Measurements from ENCODE around the gene KEAP1.
"Not testable (repeated sequence)": the region's sequence is repeated elsewhere in the genome, so short reads cannot be mapped to it uniquely, and the experiment has no call there.

The KEAP1 gene

GRCh38 chr19:10497371-10497770, 5.8 kb downstream of the KEAP1 start:
- DNase-seq (no peak), ATAC-seq (no peak)

- no peak for DNase-seq
- ATAC-seq = no peak
Measured at GRCh38 chr19:10491472-10492047, 11.6 kb downstream of the KEAP1 start.

GRCh38 chr19:10486551-10486950, 16.6 kb downstream of the KEAP1 start:
- DNase-seq = no peak
- ATAC-seq = no peak

- ATAC-seq = peak; percentile 98
- peak; percentile 89 for DNase-seq
Measured at GRCh38 chr19:10478903-10479384, 24.2 kb downstream of the KEAP1 start.

GRCh38 chr19:10478476-10478875, 24.7 kb downstream of the KEAP1 start:
- DNase-seq = no peak
- ATAC-seq = no peak

- ATAC-seq (no peak), DNase-seq (no peak)
Measured at GRCh38 chr19:10474962-10475451, 28.1 kb downstream of the KEAP1 start.

GRCh38 chr19:10473192-10473591, 30.0 kb downstream of the KEAP1 start:
- DNase-seq (no peak), ATAC-seq (no peak)

- no peak for DNase-seq
Measured at GRCh38 chr19:10471909-10472308, 31.2 kb downstream of the KEAP1 start.

GRCh38 chr19:10468133-10468532, 35.0 kb downstream of the KEAP1 start:
- no peak for ATAC-seq
- DNase-seq = no peak

More at GRCh38 chr19:10471909-10472308, 31.2 kb downstream of the KEAP1 start:
- ATAC-seq = peak; percentile 39

GRCh38 chr19:10467104-10467706, 36.0 kb downstream of the KEAP1 start:
- DNase-seq (no peak), ATAC-seq (no peak)

GRCh38 chr19:10464456-10464855, 38.7 kb downstream of the KEAP1 start:
- ATAC-seq (no peak), DNase-seq (no peak)

- DNase-seq = no peak
Measured at GRCh38 chr19:10462557-10462956, 40.6 kb downstream of the KEAP1 start.

GRCh38 chr19:10462042-10462441, 41.1 kb downstream of the KEAP1 start:
- ATAC-seq, DNase-seq: not testable (repeated sequence)

More at GRCh38 chr19:10462557-10462956, 40.6 kb downstream of the KEAP1 start:
- no peak for ATAC-seq

- peak; percentile 96 for ATAC-seq
- DNase-seq = peak; percentile 93
Measured at GRCh38 chr19:10461047-10461949, 41.9 kb downstream of the KEAP1 start.

- ATAC-seq (no peak), DNase-seq (no peak)
Measured at GRCh38 chr19:10460714-10461046, 42.5 kb downstream of the KEAP1 start.

- DNase-seq, ATAC-seq: not testable (repeated sequence)
Measured at GRCh38 chr19:10458733-10459132, 44.4 kb downstream of the KEAP1 start.

GRCh38 chr19:10454267-10454666, 48.9 kb downstream of the KEAP1 start:
- ATAC-seq = no peak
- DNase-seq = no peak

GRCh38 chr19:10453852-10454251, 49.3 kb downstream of the KEAP1 start:
- no peak for ATAC-seq

GRCh38 chr19:10452726-10453618, 50.2 kb downstream of the KEAP1 start:
- ATAC-seq (peak; percentile 20), DNase-seq (no peak)

More at GRCh38 chr19:10453852-10454251, 49.3 kb downstream of the KEAP1 start:
- DNase-seq = no peak

GRCh38 chr19:10450853-10451609, 52.1 kb downstream of the KEAP1 start:
- DNase-seq (peak; percentile 29), ATAC-seq (peak; percentile 20)

Measured in stimulated activated naive CD8-positive, alpha-beta T cell treated with anti-CD3 and anti-CD28 coated beads, Interleukin-15, Interleukin-2, amounts not matched to agents 100 U/mL and 50 U/mL, for 24 hours (primary cell).